A549 (cell line): ENCODE measurements around the gene RAP1A. TPM values are rescaled to one million over a fixed set of nuclear protein-coding genes. Genes with fewer than 3 reads are reported as not detected.

Source experiments
- ATAC-seq, 2 experiments: fragments of 200-7000 bp in 1 of 2; fragments of >200 bp in 1 of 2; cut with Nextera tagmentation in 1 of 2; cut with Tn5 transposase in 1 of 2; 3 replicates each; pipeline versions ENCODE4 v1.8.0 to v1.9.1; 2018 to 2020; ENCODE audit warnings: mild to moderate bottlenecking in 1 of 2, moderate library complexity in 1 of 2
- CTCF ChIA-PET: fragments of 300-600 bp; sonication (Branson Sonifier 250); formaldehyde crosslinking; extraction: SDS; loops from one replicate; lab custom pipeline; 2021; ENCODE audit warnings: antibody characterized with exemption, inconsistent platforms; lab: Yijun Ruan, JAX
- POLR2A ChIA-PET: fragments of 350-600 bp; formaldehyde crosslinking; extraction: SDS; loops from one replicate; lab custom pipeline; 2021; ENCODE audit warnings: antibody characterized with exemption, inconsistent platforms; lab: Yijun Ruan, JAX
- DNase-seq, 2 experiments: peaks; one replicate each; pipeline versions ENCODE4 v3.0.0 to v3.0.0-alpha.2; 2011 to 2016; ENCODE audit warnings: low read depth in 1 of 2, low spot score in 1 of 2
- FAIRE-seq: peaks from 2 replicates; lab custom pipeline; 2011; peaks lifted over from hg19 to GRCh38; lab: Jason Lieb, UNC
- H3K27ac ChIP-seq, 2 experiments: fragments of >200 bp; sonication (Bioruptor Twin); formaldehyde crosslinking; 3 replicates each; pipeline ENCODE4 v1.5.1; 2016 to 2017
- H3K4me1 ChIP-seq: fragments of >200 bp; sonication (Bioruptor Twin); formaldehyde crosslinking; 3 replicates; pipeline ENCODE4 v1.6.1; 2016
- H3K4me2 ChIP-seq: fragments of >200 bp; sonication (Bioruptor Twin); formaldehyde crosslinking; 3 replicates; pipeline ENCODE4 v1.6.1; 2016
- H3K4me3 ChIP-seq: fragments of >200 bp; sonication (Bioruptor Twin); formaldehyde crosslinking; 3 replicates; pipeline ENCODE4 v1.5.1; 2016
- H3K9me3 ChIP-seq: fragments of >200 bp; sonication (Bioruptor Twin); formaldehyde crosslinking; 3 replicates; pipeline ENCODE4 v1.6.1; 2016
- CHD2 ChIP-seq: fragments of 150-350 bp; IDR thresholded peaks from 2 replicates; pipeline ENCODE4 v1.6.1; 2014; ENCODE audit warnings: low read length; ENCODE audit not compliant: partially characterized antibody
- EP300 ChIP-seq, 2 experiments: fragments of >200 bp; sonication (Bioruptor Twin); formaldehyde crosslinking; IDR thresholded peaks; 2 replicates in 1 of 2; 3 replicates in 1 of 2; pipeline ENCODE4 v1.6.1; 2016 to 2017
- GATA3 ChIP-seq: IDR thresholded peaks from 2 replicates; pipeline ENCODE4 v1.6.1; 2012; ENCODE audit warnings: borderline replicate concordance
- HOXB13 ChIP-seq: fragments of 250-450 bp; sonication (Bioruptor Pico); IDR thresholded peaks from 2 replicates; pipeline ENCODE4 v1.5.0; 2020; ENCODE audit warnings: low read depth, mild to moderate bottlenecking, moderate library complexity
- JUN ChIP-seq, 2 experiments: fragments of >200 bp; sonication (Bioruptor Twin); formaldehyde crosslinking; IDR thresholded peaks; 2 replicates in 1 of 2; 3 replicates in 1 of 2; pipeline ENCODE4 v1.6.1; 2016 to 2017
- JUNB ChIP-seq: fragments of >200 bp; sonication (Bioruptor Twin); formaldehyde crosslinking; IDR thresholded peaks from 2 replicates; pipeline ENCODE4 v1.6.1; 2016
- KDM1A ChIP-seq: fragments of 200-600 bp; sonication (generic); IDR thresholded peaks from 2 replicates; pipeline ENCODE4 v1.6.1; 2016; ENCODE audit warnings: low read depth, mild to moderate bottlenecking
- NPAS2 ChIP-seq: fragments of 250-450 bp; sonication (Bioruptor Pico); IDR thresholded peaks from 2 replicates; pipeline ENCODE4 v1.8.0; 2022; ENCODE audit warnings: mild to moderate bottlenecking, moderate library complexity, borderline replicate concordance
- POLR2A ChIP-seq: IDR thresholded peaks from 2 replicates; pipeline ENCODE4 v1.6.1; 2012; ENCODE audit warnings: mild to moderate bottlenecking, low read length
- POLR2AphosphoS2 ChIP-seq: conservative IDR thresholded peaks from 2 replicates; pipeline ENCODE4 v1.6.1; 2012; ENCODE audit warnings: low read length, improper control_type of control experiment, inconsistent platforms
- RAD21 ChIP-seq, 2 experiments: fragments of >200 bp in 1 of 2; sonication (Bioruptor Twin) in 1 of 2; formaldehyde crosslinking in 1 of 2; IDR thresholded peaks in 1 of 2; conservative IDR thresholded peaks in 1 of 2; 2 replicates in 1 of 2; 3 replicates in 1 of 2; pipeline ENCODE4 v1.6.1; 2012 to 2018; ENCODE audit warnings: inconsistent platforms in 1 of 2
- RARB ChIP-seq: fragments of 250-450 bp; sonication (Bioruptor Pico); IDR thresholded peaks from 2 replicates; pipeline ENCODE4 v1.8.0; 2021; ENCODE audit warnings: mild to moderate bottlenecking, moderate library complexity
- RCOR1 ChIP-seq: fragments of 150-350 bp; IDR thresholded peaks from 2 replicates; pipeline ENCODE4 v1.6.1; 2014; ENCODE audit warnings: antibody characterized with exemption, low read length, low read depth
- SREBF2 ChIP-seq: fragments of 450-650 bp; IDR thresholded peaks from 2 replicates; pipeline ENCODE4 v1.6.1; 2014; ENCODE audit warnings: mild to moderate bottlenecking, moderate library complexity
- TP53 ChIP-seq: fragments of 250-450 bp; sonication (Bioruptor Pico); IDR thresholded peaks from 2 replicates; pipeline ENCODE4 v1.5.0; 2021; ENCODE audit warnings: mild to moderate bottlenecking, moderate library complexity
- WGBS: methylation state at CpG from one replicate; pipeline ENCODE4 v1.1.6; 2017; ENCODE audit errors: missing lambda C conversion rate; 5-methylcytosine and 5-hydroxymethylcytosine counted together
- polyA plus RNA-seq, 4 experiments: library from polyadenylated mRNA; depleted of rRNA in 3 of 4; stranded (reverse); fragments of >200 nt; fragmentation: RNase III in 1 of 4; extraction: RNeasy Plus Mini Kit Qiagen cat#74134 plus additional on column Dnase treatment in 1 of 4; gene quantifications; 2 replicates in 3 of 4; 3 replicates in 1 of 4; pipeline ENCODE4 v1.2.3, GENCODE V29; 2011 to 2017
- TF ChIP-seq, protein P1 (sequence below): fragments of 250-450 bp; sonication (Bioruptor Pico); IDR thresholded peaks from 2 replicates; pipeline ENCODE4 v1.5.0; 2021; ENCODE audit warnings: mild to moderate bottlenecking, moderate library complexity, borderline replicate concordance
- TF ChIP-seq, protein P2 (sequence below): fragments of 250-450 bp; sonication (Bioruptor Pico); IDR thresholded peaks from 2 replicates; pipeline ENCODE4 v1.5.0; 2020; ENCODE audit warnings: low read depth, mild to moderate bottlenecking, moderate library complexity
- TF ChIP-seq, protein P3 (sequence below): IDR thresholded peaks from 2 replicates; pipeline ENCODE4 v1.6.1; 2012
- TF ChIP-seq, protein P4 (sequence below): fragments of >200 bp; sonication (Bioruptor Twin); formaldehyde crosslinking; IDR thresholded peaks from 2 replicates; pipeline ENCODE4 v1.6.1; 2016
- TF ChIP-seq, protein P5 (sequence below): fragments of 150-350 bp; IDR thresholded peaks from 2 replicates; pipeline ENCODE4 v1.6.1; 2014; ENCODE audit warnings: low read depth, mild to moderate bottlenecking, low read length
- TF ChIP-seq, protein P6 (sequence below): fragments of 450-650 bp; IDR thresholded peaks from 2 replicates; pipeline ENCODE4 v1.6.1; 2014; ENCODE audit warnings: antibody characterized with exemption

RAP1A gene
- polyA plus RNA-seq, 2 of the 4 experiments (the other 2 are of a cell fraction): 37.1 to 39.8 TPM

DNA sequence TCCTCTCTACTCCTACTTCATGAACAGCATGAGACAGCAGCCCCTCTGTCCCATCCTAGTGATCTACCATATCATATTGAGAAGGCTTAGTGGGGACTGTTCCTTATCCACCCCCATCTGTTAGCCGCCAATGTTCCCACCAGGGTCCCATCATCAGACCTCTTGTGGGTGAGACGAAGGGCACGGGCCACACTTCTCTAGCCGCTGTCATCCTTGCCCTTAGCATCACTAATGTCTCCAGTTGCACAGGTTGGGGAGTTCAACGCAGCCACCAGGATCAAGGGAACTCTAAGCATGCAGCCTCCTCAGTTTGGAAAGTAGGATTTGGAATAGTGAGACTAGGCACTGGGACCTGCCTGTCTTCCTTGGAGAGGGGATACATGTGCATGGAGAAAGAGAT is 99.5 kb downstream of the RAP1A start:
- POLR2A ChIA-PET: no interaction called here

DNA sequence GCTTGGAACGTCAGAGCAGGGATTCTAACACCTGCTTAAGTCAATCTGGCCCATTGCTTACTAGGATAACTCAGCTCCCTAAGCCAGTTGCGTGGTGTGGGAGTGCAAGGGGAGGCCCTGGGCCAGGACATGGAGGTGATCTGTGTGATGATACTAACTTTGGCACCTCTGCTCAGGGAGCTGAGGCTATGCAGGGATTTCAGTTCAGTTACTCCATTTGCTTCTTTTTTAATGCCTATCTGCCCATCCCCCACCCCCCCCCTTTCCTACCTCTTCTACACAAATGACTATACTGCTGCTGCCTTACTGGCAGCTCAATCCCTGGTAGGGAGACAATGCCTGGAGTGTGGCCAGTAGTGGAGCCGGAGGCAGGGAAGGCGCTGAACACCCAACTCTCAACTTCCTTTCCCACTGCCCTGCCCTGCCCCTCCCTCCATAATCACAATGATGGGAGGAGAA is 100.1 kb downstream of the RAP1A start:
- 78% methylated on average over 3 of the region's 4 CpGs for WGBS
- FAIRE-seq (no peak), ATAC-seq (no peak), DNase-seq (no peak)
- Histone ChIP-seq H3K9me3 (no peaks in the 10 kb centered on the region), H3K27ac (no peak overlapping the region), H3K4me3 (no peak overlapping the region)
- POLR2A ChIA-PET: no interaction called here
- TF ChIP-seq KDM1A: no peak
- TF ChIP-seq, protein P1, sequence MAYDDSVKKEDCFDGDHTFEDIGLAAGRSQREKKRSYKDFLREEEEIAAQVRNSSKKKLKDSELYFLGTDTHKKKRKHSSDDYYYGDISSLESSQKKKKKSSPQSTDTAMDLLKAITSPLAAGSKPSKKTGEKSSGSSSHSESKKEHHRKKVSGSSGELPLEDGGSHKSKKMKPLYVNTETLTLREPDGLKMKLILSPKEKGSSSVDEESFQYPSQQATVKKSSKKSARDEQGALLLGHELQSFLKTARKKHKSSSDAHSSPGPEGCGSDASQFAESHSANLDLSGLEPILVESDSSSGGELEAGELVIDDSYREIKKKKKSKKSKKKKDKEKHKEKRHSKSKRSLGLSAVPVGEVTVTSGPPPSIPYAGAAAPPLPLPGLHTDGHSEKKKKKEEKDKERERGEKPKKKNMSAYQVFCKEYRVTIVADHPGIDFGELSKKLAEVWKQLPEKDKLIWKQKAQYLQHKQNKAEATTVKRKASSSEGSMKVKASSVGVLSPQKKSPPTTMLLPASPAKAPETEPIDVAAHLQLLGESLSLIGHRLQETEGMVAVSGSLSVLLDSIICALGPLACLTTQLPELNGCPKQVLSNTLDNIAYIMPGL (CRISPR knock-in tag): no peak
- TF ChIP-seq, protein P2, sequence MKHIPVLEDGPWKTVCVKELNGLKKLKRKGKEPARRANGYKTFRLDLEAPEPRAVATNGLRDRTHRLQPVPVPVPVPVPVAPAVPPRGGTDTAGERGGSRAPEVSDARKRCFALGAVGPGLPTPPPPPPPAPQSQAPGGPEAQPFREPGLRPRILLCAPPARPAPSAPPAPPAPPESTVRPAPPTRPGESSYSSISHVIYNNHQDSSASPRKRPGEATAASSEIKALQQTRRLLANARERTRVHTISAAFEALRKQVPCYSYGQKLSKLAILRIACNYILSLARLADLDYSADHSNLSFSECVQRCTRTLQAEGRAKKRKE (CRISPR knock-in tag): no peak
- TF ChIP-seq, protein P3, sequence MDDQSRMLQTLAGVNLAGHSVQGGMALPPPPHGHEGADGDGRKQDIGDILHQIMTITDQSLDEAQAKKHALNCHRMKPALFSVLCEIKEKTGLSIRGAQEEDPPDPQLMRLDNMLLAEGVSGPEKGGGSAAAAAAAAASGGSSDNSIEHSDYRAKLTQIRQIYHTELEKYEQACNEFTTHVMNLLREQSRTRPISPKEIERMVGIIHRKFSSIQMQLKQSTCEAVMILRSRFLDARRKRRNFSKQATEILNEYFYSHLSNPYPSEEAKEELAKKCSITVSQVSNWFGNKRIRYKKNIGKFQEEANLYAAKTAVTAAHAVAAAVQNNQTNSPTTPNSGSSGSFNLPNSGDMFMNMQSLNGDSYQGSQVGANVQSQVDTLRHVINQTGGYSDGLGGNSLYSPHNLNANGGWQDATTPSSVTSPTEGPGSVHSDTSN: no peak
- no peak for TF ChIP-seq TP53
- no peak for TF ChIP-seq CHD2
- TF ChIP-seq, all 56 proteins: peak for 0
- Histone ChIP-seq H3K4me2 (no peak overlapping the region), H3K4me1 (peaks cover 4% of the 10 kb centered on the region; the same call in 1 of the 3 replicates)
- CTCF ChIA-PET: interaction anchor here (0.9 kb wide), 1 partner anchor 49 kb away, joined by 4 read pairs; no protein-coding TSS in a partner anchor

More for the DNA sequence above, 99.5 kb downstream of the RAP1A start:
- Histone ChIP-seq H3K4me1 (peaks cover 4% of the 10 kb centered on the region; the same call in 1 of the 3 replicates), H3K4me3 (no peak overlapping the region), H3K4me2 (no peak overlapping the region), H3K27ac (no peak overlapping the region), H3K9me3 (no peaks in the 10 kb centered on the region)
- FAIRE-seq: no peak
- DNase-seq: no peak
- 93% methylated on average over 5 of the region's 5 CpGs for WGBS
- CTCF ChIA-PET: interaction anchor here (0.9 kb wide), 1 partner anchor 50 kb away, joined by 4 read pairs; no protein-coding TSS in a partner anchor
- TF ChIP-seq, protein P4, sequence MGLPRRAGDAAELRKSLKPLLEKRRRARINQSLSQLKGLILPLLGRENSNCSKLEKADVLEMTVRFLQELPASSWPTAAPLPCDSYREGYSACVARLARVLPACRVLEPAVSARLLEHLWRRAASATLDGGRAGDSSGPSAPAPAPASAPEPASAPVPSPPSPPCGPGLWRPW: no peak
- TF ChIP-seq JUN (IDR thresholded peaks at IDR 0.05): no peak
- TF ChIP-seq RARB (CRISPR knock-in tag): no peak
- TF ChIP-seq GATA3: no peak
- TF ChIP-seq JUNB: no peak
- TF ChIP-seq RCOR1: no peak
- no peak for TF ChIP-seq POLR2AphosphoS2
- TF ChIP-seq POLR2A: no peak
- TF ChIP-seq, protein P5, sequence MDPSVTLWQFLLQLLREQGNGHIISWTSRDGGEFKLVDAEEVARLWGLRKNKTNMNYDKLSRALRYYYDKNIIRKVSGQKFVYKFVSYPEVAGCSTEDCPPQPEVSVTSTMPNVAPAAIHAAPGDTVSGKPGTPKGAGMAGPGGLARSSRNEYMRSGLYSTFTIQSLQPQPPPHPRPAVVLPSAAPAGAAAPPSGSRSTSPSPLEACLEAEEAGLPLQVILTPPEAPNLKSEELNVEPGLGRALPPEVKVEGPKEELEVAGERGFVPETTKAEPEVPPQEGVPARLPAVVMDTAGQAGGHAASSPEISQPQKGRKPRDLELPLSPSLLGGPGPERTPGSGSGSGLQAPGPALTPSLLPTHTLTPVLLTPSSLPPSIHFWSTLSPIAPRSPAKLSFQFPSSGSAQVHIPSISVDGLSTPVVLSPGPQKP: no peak
- no peak for TF ChIP-seq HOXB13 (CRISPR knock-in tag)
- no peak for ATAC-seq

DNA sequence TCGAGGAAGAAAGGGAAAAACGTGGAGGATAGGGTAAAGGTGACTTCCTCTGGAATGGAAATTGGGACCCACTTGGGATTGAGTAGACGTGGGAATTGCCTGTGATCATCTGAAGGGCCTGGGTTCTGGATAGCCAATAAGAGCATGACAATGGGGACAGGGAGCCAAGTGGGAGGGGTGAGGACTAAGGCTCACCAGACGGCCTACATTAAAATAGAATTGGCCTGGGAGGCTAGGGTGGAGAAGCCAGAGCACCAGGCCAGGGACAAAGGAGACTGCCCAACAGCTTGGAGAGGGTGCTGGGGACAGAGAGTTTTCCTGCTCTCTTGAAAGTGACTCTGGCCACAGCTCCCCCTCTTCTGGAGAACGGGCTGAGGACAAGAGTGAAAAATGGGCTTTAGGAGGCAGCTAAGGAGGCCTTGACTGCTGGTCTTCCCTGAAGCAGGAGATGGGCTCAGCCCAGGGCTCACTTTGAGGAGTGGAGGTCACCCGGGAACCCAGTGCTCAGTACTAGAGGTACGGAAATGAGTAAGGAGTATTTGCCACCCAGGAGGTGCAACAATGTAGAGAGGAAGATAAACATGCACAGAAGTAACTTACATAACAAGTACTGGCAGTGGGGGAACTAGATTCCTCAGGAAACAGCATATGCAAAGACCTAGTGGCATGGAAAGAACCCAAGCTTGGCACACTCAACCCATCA is 100.8 kb downstream of the RAP1A start:
- CTCF ChIA-PET: interaction anchor here (0.6 to 0.9 kb wide), 2 partner anchors 49 to 251 kb away, joined by 4 read pairs; no protein-coding TSS in a partner anchor
- DNase-seq: no peak
- Histone ChIP-seq H3K4me3 (no peak overlapping the region), H3K4me1 (peaks cover 4% of the 10 kb centered on the region; the same call in 1 of the 3 replicates), H3K27ac (no peak overlapping the region), H3K9me3 (no peaks in the 10 kb centered on the region), H3K4me2 (no peak overlapping the region)
- FAIRE-seq: no peak
- WGBS: 89% methylated on average over 7 of the region's 7 CpGs
- POLR2A ChIA-PET: no interaction called here
- TF ChIP-seq, protein P3: no peak
- no peak for TF ChIP-seq GATA3
- TF ChIP-seq NPAS2 (CRISPR knock-in tag): no peak
- TF ChIP-seq POLR2A: no peak
- no peak for TF ChIP-seq JUNB
- no peak for TF ChIP-seq RAD21 (conservative IDR thresholded peaks at IDR 0.05 in 1 of 2, IDR thresholded peaks at IDR 0.05 in 1 of 2)
- TF ChIP-seq, protein P6, sequence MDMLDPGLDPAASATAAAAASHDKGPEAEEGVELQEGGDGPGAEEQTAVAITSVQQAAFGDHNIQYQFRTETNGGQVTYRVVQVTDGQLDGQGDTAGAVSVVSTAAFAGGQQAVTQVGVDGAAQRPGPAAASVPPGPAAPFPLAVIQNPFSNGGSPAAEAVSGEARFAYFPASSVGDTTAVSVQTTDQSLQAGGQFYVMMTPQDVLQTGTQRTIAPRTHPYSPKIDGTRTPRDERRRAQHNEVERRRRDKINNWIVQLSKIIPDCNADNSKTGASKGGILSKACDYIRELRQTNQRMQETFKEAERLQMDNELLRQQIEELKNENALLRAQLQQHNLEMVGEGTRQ: no peak
- no peak for TF ChIP-seq EP300 (IDR thresholded peaks at IDR 0.05)
- TF ChIP-seq SREBF2: no peak
- no peak for TF ChIP-seq POLR2AphosphoS2
- ATAC-seq: no peak
